ENCODE data around the gene PRDM10. TPM values are rescaled to one million over a fixed set of nuclear protein-coding genes. Genes with fewer than 3 reads are reported as not detected.
"Not testable (repeated sequence)": the region's sequence is repeated elsewhere in the genome, so short reads cannot be mapped to it uniquely, and the experiment has no call there.

Gene PRDM10
- total RNA-seq, 2 experiments from 2014 or later: 8.2 to 9.6 TPM

DNA sequence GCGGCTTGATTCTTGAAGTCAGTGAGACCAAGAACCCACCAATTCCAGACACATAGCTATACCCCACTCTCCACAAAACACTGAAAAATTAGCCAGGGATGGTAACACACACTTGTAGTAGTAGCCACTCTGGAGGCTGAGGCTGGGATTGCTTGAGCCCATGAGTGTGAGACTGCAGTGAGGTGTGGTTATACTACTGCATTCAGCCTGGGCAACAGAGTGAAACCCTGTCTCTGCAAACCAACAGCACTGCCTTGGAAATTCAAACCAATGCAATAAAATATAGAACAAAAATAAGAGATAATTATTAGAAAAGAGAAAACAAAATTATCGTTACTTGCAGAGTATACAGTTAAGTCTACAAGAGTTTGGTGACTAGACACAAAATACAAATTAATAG lies 20.2 kb upstream of the PRDM10 start:
- no peaks in the 10 kb centered on the region for H3K36me3 ChIP-seq (ENCODE audit: insufficient read depth, low read length)
- no peaks in the 10 kb centered on the region for H3K36me3 Mint-ChIP-seq (ENCODE audit: low read depth)
- H3K27me3 Mint-ChIP-seq: no peaks in the 10 kb centered on the region
- ATAC-seq (ENCODE audit: poor library complexity) (no peak), DNase-seq (no peak)
- H3K27me3 ChIP-seq (ENCODE audit: control insufficient read depth in 1 of 2, insufficient read depth in 2 of 2, low read length in 2 of 2): no peaks in the 10 kb centered on the region
- H3K27ac Mint-ChIP-seq: no peak overlapping the region
- H3K4me3 ChIP-seq (ENCODE audit: low read length): no peak overlapping the region
- no peaks in the 10 kb centered on the region for H3K9me3 Mint-ChIP-seq
- no peak overlapping the region for H3K4me3 Mint-ChIP-seq
- TF ChIP-seq CTCF (IDR thresholded peaks at IDR 0.05): no peak
- POLR2A ChIA-PET: no interaction called here
- H3K9me3 ChIP-seq (ENCODE audit: control insufficient read depth in 1 of 2, insufficient read depth in 1 of 2, low read length in 2 of 2): no peaks in the 10 kb centered on the region
- no peaks in the 10 kb centered on the region for H3K4me1 ChIP-seq (ENCODE audit: insufficient read depth, low read length)
- H3K27ac ChIP-seq (ENCODE audit: low read depth in 1 of 2, low read length in 2 of 2): no peak overlapping the region
- intact Hi-C loops (cut with DNase I, micrococcal nuclease): no loop called here
- CTCF ChIA-PET: no interaction called here
- no peaks in the 10 kb centered on the region for H3K4me1 Mint-ChIP-seq (ENCODE audit: low read depth)

- H3K4me3 Mint-ChIP-seq; H3K4me3 ChIP-seq (ENCODE audit: low read length); CTCF ChIA-PET; H3K27me3 Mint-ChIP-seq; intact Hi-C loops (cut with DNase I, micrococcal nuclease); H3K9me3 ChIP-seq (ENCODE audit: control insufficient read depth in 1 of 2, insufficient read depth in 1 of 2, low read length in 2 of 2); H3K27ac ChIP-seq (ENCODE audit: low read depth in 1 of 2, low read length in 2 of 2); DNase-seq; H3K36me3 Mint-ChIP-seq (ENCODE audit: low read depth); H3K9me3 Mint-ChIP-seq; H3K4me1 Mint-ChIP-seq (ENCODE audit: low read depth); H3K4me1 ChIP-seq (ENCODE audit: insufficient read depth, low read length); H3K27ac Mint-ChIP-seq; ATAC-seq (ENCODE audit: poor library complexity); POLR2A ChIA-PET; H3K36me3 ChIP-seq (ENCODE audit: insufficient read depth, low read length); H3K27me3 ChIP-seq (ENCODE audit: control insufficient read depth in 1 of 2, insufficient read depth in 2 of 2, low read length in 2 of 2): not testable (repeated sequence)
Observed at GRCh38 chr11:130021606-130022005, 19.0 kb upstream of the PRDM10 start.

DNA sequence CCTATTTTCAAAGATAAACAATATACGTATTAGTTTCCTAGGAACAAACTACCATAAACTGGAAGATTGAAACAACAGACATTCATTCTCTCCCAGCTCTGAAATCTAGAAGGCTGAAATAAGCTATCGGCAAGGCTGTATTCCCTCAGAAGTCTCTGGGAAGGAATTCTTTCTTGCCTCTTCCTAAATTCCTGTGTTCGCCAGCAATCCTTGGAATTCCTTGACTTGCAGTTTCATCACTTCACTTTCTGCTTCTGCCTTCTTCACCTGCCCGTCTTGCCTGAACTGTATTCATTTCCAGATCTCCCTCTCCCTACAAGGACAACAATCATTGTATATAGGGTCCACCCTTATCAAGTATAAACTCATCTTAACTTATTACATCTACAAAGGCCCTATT lies 17.7 kb upstream of the PRDM10 start:
- Mint-ChIP-seq H3K27me3 (no peaks in the 10 kb centered on the region), H3K4me1 (ENCODE audit: low read depth) (no peaks in the 10 kb centered on the region), H3K4me3 (no peak overlapping the region), H3K9me3 (no peaks in the 10 kb centered on the region), H3K27ac (no peak overlapping the region), H3K36me3 (ENCODE audit: low read depth) (no peaks in the 10 kb centered on the region)
- H3K36me3 ChIP-seq (ENCODE audit: insufficient read depth, low read length): no peaks in the 10 kb centered on the region
- ChIA-PET CTCF (no interaction called here), POLR2A (no interaction called here)
- no peaks in the 10 kb centered on the region for H3K9me3 ChIP-seq (ENCODE audit: control insufficient read depth in 1 of 2, insufficient read depth in 1 of 2, low read length in 2 of 2)
- H3K4me1 ChIP-seq (ENCODE audit: insufficient read depth, low read length): no peaks in the 10 kb centered on the region
- no peak overlapping the region for H3K4me3 ChIP-seq (ENCODE audit: low read length)
- ATAC-seq (ENCODE audit: poor library complexity): no peak
- no peak for DNase-seq
- H3K27me3 ChIP-seq (ENCODE audit: control insufficient read depth in 1 of 2, insufficient read depth in 2 of 2, low read length in 2 of 2): no peaks in the 10 kb centered on the region
- intact Hi-C loops (cut with DNase I, micrococcal nuclease): no loop called here
- no peak for TF ChIP-seq CTCF (IDR thresholded peaks at IDR 0.05)
- no peak overlapping the region for H3K27ac ChIP-seq (ENCODE audit: low read depth in 1 of 2, low read length in 2 of 2)

GRCh38 chr11:130015846-130016245 lies 13.2 kb upstream of the PRDM10 start:
- H3K36me3 ChIP-seq (ENCODE audit: insufficient read depth, low read length); H3K4me3 ChIP-seq (ENCODE audit: low read length); intact Hi-C loops (cut with DNase I, micrococcal nuclease); H3K27me3 Mint-ChIP-seq; H3K4me3 Mint-ChIP-seq; DNase-seq; H3K4me1 ChIP-seq (ENCODE audit: insufficient read depth, low read length); ATAC-seq (ENCODE audit: poor library complexity); H3K36me3 Mint-ChIP-seq (ENCODE audit: low read depth); H3K27me3 ChIP-seq (ENCODE audit: control insufficient read depth in 1 of 2, insufficient read depth in 2 of 2, low read length in 2 of 2); POLR2A ChIA-PET; H3K27ac Mint-ChIP-seq; H3K9me3 ChIP-seq (ENCODE audit: control insufficient read depth in 1 of 2, insufficient read depth in 1 of 2, low read length in 2 of 2); H3K27ac ChIP-seq (ENCODE audit: low read depth in 1 of 2, low read length in 2 of 2); H3K4me1 Mint-ChIP-seq (ENCODE audit: low read depth); H3K9me3 Mint-ChIP-seq: not testable (repeated sequence)
- CTCF ChIA-PET: interaction anchor here (1.3 kb wide), 1 partner anchor 116 kb away, joined by 4 read pairs; no protein-coding TSS in a partner anchor

Data from CD4-positive, alpha-beta T cell (primary cell).